ENCODE measurements around the gene SLC12A8. TPM values are rescaled to one million over a fixed set of nuclear protein-coding genes. Genes with fewer than 3 reads are reported as not detected.

The SLC12A8 gene
- total RNA-seq, 3 donors from 2014 or later, result 0.48 to 12.5 (median 9.8) TPM

GRCh38 chr3:125200731-125201139, 11.8 kb downstream of the SLC12A8 start:
- H3K4me1 ChIP-seq, result no peaks in the 10 kb centered on the region
- no peak for TF ChIP-seq POLR2AphosphoS5 (IDR thresholded peaks at IDR 0.05)
- TF ChIP-seq CTCF (IDR thresholded peaks at IDR 0.05), result no peak
- no peak for TF ChIP-seq POLR2A (IDR thresholded peaks at IDR 0.05)
- H3K27me3 ChIP-seq, result no peaks in the 10 kb centered on the region
- intact Hi-C loops (cut with DNase I; ENCODE audit: low total_unique reads), result no loop called here
- no peaks in the 10 kb centered on the region for H3K9me3 ChIP-seq
- no peak for DNase-seq (ENCODE audit: low spot score in 2 of 2)
- no peak overlapping the region for H3K27ac ChIP-seq
- H3K4me3 ChIP-seq, result no peak overlapping the region
- H3K36me3 ChIP-seq, result no peaks in the 10 kb centered on the region

GRCh38 chr3:125194849-125195601, 17.5 kb downstream of the SLC12A8 start:
- no peak overlapping the region for H3K27ac ChIP-seq
- H3K9me3 ChIP-seq, result no peaks in the 10 kb centered on the region
- DNase-seq (ENCODE audit: low spot score in 2 of 2), result no peak
- intact Hi-C loops (cut with DNase I; ENCODE audit: low total_unique reads), result no loop called here
- no peaks in the 10 kb centered on the region for H3K27me3 ChIP-seq
- no peak overlapping the region for H3K4me3 ChIP-seq
- H3K36me3 ChIP-seq, result no peaks in the 10 kb centered on the region
- TF ChIP-seq POLR2AphosphoS5 (IDR thresholded peaks at IDR 0.05) (no peak), CTCF (IDR thresholded peaks at IDR 0.05) (no peak), POLR2A (IDR thresholded peaks at IDR 0.05) (no peak)
- no peaks in the 10 kb centered on the region for H3K4me1 ChIP-seq

- H3K4me3 ChIP-seq, result no peak overlapping the region
- H3K4me1 ChIP-seq, result no peaks in the 10 kb centered on the region
- H3K9me3 ChIP-seq, result no peaks in the 10 kb centered on the region
- no peak for DNase-seq (ENCODE audit: low spot score in 2 of 2)
- intact Hi-C loops (cut with DNase I; ENCODE audit: low total_unique reads), result no loop called here
- H3K27ac ChIP-seq, result no peak overlapping the region
- TF ChIP-seq CTCF (IDR thresholded peaks at IDR 0.05) (no peak), POLR2AphosphoS5 (IDR thresholded peaks at IDR 0.05) (no peak), POLR2A (IDR thresholded peaks at IDR 0.05) (no peak)
- H3K27me3 ChIP-seq, result no peaks in the 10 kb centered on the region
- no peaks in the 10 kb centered on the region for H3K36me3 ChIP-seq
Measured at GRCh38 chr3:125194061-125194848, 18.3 kb downstream of the SLC12A8 start.

- Histone ChIP-seq H3K4me3 (no peak overlapping the region), H3K4me1 (no peaks in the 10 kb centered on the region), H3K36me3 (no peaks in the 10 kb centered on the region), H3K27me3 (no peaks in the 10 kb centered on the region), H3K9me3 (no peaks in the 10 kb centered on the region), H3K27ac (no peak overlapping the region)
- TF ChIP-seq POLR2A (IDR thresholded peaks at IDR 0.05) (no peak), CTCF (IDR thresholded peaks at IDR 0.05) (no peak), POLR2AphosphoS5 (IDR thresholded peaks at IDR 0.05) (no peak)
- intact Hi-C loops (cut with DNase I; ENCODE audit: low total_unique reads), result no loop called here
- DNase-seq (ENCODE audit: low spot score in 2 of 2), result no peak
Measured at GRCh38 chr3:125192190-125193035, 20.1 kb downstream of the SLC12A8 start.
